Fibroblast of lung (primary cell): ENCODE measurements around the gene ZNF407. TPM values are rescaled to one million over a fixed set of nuclear protein-coding genes. Genes with fewer than 3 reads are reported as not detected.

ENCODE experiments used
- DNase-seq, 2 donors: peaks; one replicate each; pipeline versions ENCODE4 v3.0.0 to v3.0.0-alpha.2; 2010; ENCODE audit warnings: low read depth in 2 of 2
- H2AFZ ChIP-seq: 2 replicates; pipeline ENCODE4 v1.5.1; 2012; ENCODE audit warnings: low read length, control low read depth, inconsistent platforms
- H3K27ac ChIP-seq: 2 replicates; pipeline ENCODE4 v1.5.1; 2011; ENCODE audit warnings: low read length, control low read depth; ENCODE audit not compliant: insufficient read depth
- H3K27me3 ChIP-seq: 2 replicates; pipeline ENCODE4 v1.5.1; 2011; ENCODE audit warnings: mild to moderate bottlenecking, low read length; ENCODE audit not compliant: control insufficient read depth, insufficient read depth
- H3K36me3 ChIP-seq: 2 replicates; pipeline ENCODE4 v1.5.1; 2011; ENCODE audit warnings: low read length; ENCODE audit not compliant: control insufficient read depth, insufficient read depth
- H3K4me1 ChIP-seq: 2 replicates; pipeline ENCODE4 v1.5.1; 2011; ENCODE audit warnings: low read length; ENCODE audit not compliant: control insufficient read depth, insufficient read depth; ENCODE audit errors: extremely low read depth
- H3K4me2 ChIP-seq: 2 replicates; pipeline ENCODE4 v1.5.1; 2011; ENCODE audit warnings: low read length, control low read depth; ENCODE audit not compliant: insufficient read depth; ENCODE audit errors: extremely low read depth
- H3K4me3 ChIP-seq, 4 experiments: fragments of 200-600 bp in 1 of 4; sonication (generic) in 1 of 4; replicated peaks in 1 of 4; 2 replicates each; pipeline ENCODE4 v1.5.1; 2011 to 2016; ENCODE audit warnings: low read length in 4 of 4, low read depth in 3 of 4, mild to moderate bottlenecking in 3 of 4, control low read depth in 2 of 4, inconsistent platforms in 1 of 4, mixed read lengths in 1 of 4; ENCODE audit not compliant: insufficient read depth in 1 of 4; ENCODE audit errors: control extremely low read depth in 1 of 4
- H3K79me2 ChIP-seq: 2 replicates; pipeline ENCODE4 v1.5.1; 2012; ENCODE audit warnings: mild to moderate bottlenecking, low read length, inconsistent platforms; ENCODE audit not compliant: control insufficient read depth, insufficient read depth
- H3K9ac ChIP-seq: 2 replicates; pipeline ENCODE4 v1.5.1; 2011; ENCODE audit warnings: mild to moderate bottlenecking, low read length, control low read depth; ENCODE audit not compliant: insufficient read depth
- H3K9me3 ChIP-seq: 2 replicates; pipeline ENCODE4 v1.5.1; 2012; ENCODE audit warnings: low read depth, low read length; ENCODE audit not compliant: control insufficient read depth, insufficient read depth
- H4K20me1 ChIP-seq: 2 replicates; pipeline ENCODE4 v1.5.1; 2011; ENCODE audit warnings: low read length; ENCODE audit not compliant: control insufficient read depth, insufficient read depth; ENCODE audit errors: extremely low read depth
- CTCF ChIP-seq, 2 donors: IDR thresholded peaks in 1 of 2; conservative IDR thresholded peaks in 1 of 2; 1 replicate in 1 of 2; 2 replicates in 1 of 2; pipeline ENCODE4 v1.5.1; 2011 to 2012; ENCODE audit warnings: low read length in 2 of 2, control low read depth in 1 of 2, inconsistent platforms in 1 of 2, low read depth in 1 of 2, mild to moderate bottlenecking in 1 of 2
- EZH2 ChIP-seq: IDR thresholded peaks from 2 replicates; pipeline ENCODE4 v1.5.1; 2012; ENCODE audit warnings: low read length, control low read depth, mild to moderate bottlenecking; ENCODE audit errors: missing control alignments
- polyA plus RNA-seq, 2 donors: library from polyadenylated mRNA; depleted of rRNA in 1 of 2; stranded (reverse) in 1 of 2; unstranded in 1 of 2; fragments of >200 nt; gene quantifications; 2 replicates each; pipeline ENCODE4 v1.2.1, GENCODE V29; 2011 to 2012; ENCODE audit warnings: missing spikeins in 1 of 2
- total RNA-seq: library from RNA; depleted of rRNA; stranded (reverse); fragments of >200 nt; gene quantifications from 2 replicates; pipeline ENCODE4 v1.2.1, GENCODE V29; 2014

ZNF407 gene
- total and polyA plus RNA-seq, 2 donors (not counting 1 experiment from before 2014, with no cell fraction given) = 5.1 to 12.6 TPM

GRCh38 chr18:74840492-74841167 is 243.0 kb downstream of the ZNF407 start:
- DNase-seq = peak; percentile 53 to 63
- no peak overlapping the region for H3K4me3 ChIP-seq
- no peak overlapping the region for H3K27ac ChIP-seq
- no peak overlapping the region for H3K9ac ChIP-seq
- no peaks in the 10 kb centered on the region for H3K27me3 ChIP-seq
- H4K20me1 ChIP-seq = no peaks in the 10 kb centered on the region
- H3K79me2 ChIP-seq = no peaks in the 10 kb centered on the region
- no peaks in the 10 kb centered on the region for H3K9me3 ChIP-seq
- H2AFZ ChIP-seq = no peak overlapping the region
- no peak overlapping the region for H3K4me2 ChIP-seq
- TF ChIP-seq EZH2 = no peak
- no peak for TF ChIP-seq CTCF (conservative IDR thresholded peaks at IDR 0.05 in 1 of 2, IDR thresholded peaks at IDR 0.05 in 1 of 2; ENCODE audit: low read depth in 1 of 2, low read length in 2 of 2)
- H3K4me1 ChIP-seq = peaks cover 5% of the 10 kb centered on the region
- H3K36me3 ChIP-seq = no peaks in the 10 kb centered on the region

DNA sequence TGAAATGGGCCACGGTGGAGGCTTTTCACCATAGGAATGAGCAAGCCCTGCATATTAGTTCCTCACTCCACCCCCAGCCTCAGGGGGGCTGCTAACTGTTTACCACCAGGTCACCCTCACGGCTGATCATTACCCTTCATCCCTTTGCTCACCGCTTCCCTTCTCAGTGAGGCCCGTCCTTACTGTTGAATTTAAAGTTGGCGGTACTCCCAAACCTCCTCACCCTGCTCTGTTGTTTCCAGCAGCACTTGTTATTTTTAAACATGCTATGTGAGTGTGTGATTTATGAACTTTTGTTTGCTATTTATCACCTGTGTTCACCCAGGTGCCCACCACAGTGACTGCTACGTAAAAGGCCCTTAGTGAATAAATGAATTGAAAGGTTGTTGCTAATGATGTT is 243.6 kb downstream of the ZNF407 start:
- Histone ChIP-seq H3K9me3 (no peaks in the 10 kb centered on the region), H3K4me3 (no peak overlapping the region), H3K27ac (no peak overlapping the region), H4K20me1 (no peaks in the 10 kb centered on the region), H2AFZ (no peak overlapping the region), H3K4me2 (no peak overlapping the region), H3K36me3 (no peaks in the 10 kb centered on the region), H3K79me2 (no peaks in the 10 kb centered on the region), H3K9ac (no peak overlapping the region), H3K27me3 (no peaks in the 10 kb centered on the region), H3K4me1 (peaks cover 5% of the 10 kb centered on the region)
- DNase-seq = no peak
- TF ChIP-seq CTCF (conservative IDR thresholded peaks at IDR 0.05 in 1 of 2, IDR thresholded peaks at IDR 0.05 in 1 of 2; ENCODE audit: low read depth in 1 of 2, low read length in 2 of 2) (no peak), EZH2 (no peak)

DNA sequence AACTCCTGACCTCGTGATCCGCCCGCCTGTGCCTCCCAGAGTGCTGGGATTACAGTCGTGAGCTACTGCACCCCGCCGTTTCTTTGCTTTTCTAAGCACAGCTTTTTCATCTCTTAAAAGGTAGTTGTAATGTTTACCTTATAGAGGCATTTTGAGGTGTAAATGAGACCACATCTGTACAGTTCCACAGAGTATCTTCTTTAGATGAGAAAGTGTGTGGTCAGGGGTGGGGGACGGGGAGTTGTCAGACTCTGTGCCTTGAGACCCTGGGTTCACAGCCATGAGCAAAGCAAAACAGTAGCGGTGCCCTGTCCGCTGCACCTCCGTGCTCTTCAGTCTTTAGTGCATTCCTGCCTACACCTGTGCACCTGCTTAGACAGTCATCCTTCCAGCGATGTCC is 251.6 kb downstream of the ZNF407 start:
- no peaks in the 10 kb centered on the region for H3K79me2 ChIP-seq
- DNase-seq = no peak
- H2AFZ ChIP-seq = no peak overlapping the region
- no peaks in the 10 kb centered on the region for H4K20me1 ChIP-seq
- H3K4me3 ChIP-seq = no peak overlapping the region
- H3K9ac ChIP-seq = no peak overlapping the region
- no peaks in the 10 kb centered on the region for H3K36me3 ChIP-seq
- H3K9me3 ChIP-seq = no peaks in the 10 kb centered on the region
- no peak overlapping the region for H3K4me2 ChIP-seq
- TF ChIP-seq CTCF (conservative IDR thresholded peaks at IDR 0.05 in 1 of 2, IDR thresholded peaks at IDR 0.05 in 1 of 2; ENCODE audit: low read depth in 1 of 2, low read length in 2 of 2) = no peak
- no peak for TF ChIP-seq EZH2
- H3K27ac ChIP-seq = no peak overlapping the region
- no peaks in the 10 kb centered on the region for H3K4me1 ChIP-seq
- H3K27me3 ChIP-seq = no peaks in the 10 kb centered on the region
